ENCODE measurements around the gene BABAM2.

DNA sequence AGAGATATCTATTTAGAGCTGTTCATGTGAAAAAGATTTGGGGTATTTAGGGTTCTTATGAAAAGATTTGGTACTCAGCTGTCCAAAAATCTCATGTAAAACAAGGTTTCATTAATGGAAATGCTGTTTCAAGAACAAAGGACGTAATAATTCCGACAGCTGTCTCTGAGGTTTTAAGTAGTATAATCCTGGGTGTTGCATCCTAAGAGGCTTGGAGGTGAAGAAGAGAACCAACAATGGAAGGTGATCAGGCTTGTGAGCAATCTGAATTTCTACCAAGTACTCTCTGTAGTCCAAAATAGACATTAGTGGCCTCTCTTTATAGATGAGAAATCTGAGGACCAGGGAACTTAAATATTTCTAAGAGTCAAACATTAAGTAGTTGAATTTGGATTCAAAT lies 205.1 kb downstream of the BABAM2 start:
- TF ChIP-seq, protein P1, sequence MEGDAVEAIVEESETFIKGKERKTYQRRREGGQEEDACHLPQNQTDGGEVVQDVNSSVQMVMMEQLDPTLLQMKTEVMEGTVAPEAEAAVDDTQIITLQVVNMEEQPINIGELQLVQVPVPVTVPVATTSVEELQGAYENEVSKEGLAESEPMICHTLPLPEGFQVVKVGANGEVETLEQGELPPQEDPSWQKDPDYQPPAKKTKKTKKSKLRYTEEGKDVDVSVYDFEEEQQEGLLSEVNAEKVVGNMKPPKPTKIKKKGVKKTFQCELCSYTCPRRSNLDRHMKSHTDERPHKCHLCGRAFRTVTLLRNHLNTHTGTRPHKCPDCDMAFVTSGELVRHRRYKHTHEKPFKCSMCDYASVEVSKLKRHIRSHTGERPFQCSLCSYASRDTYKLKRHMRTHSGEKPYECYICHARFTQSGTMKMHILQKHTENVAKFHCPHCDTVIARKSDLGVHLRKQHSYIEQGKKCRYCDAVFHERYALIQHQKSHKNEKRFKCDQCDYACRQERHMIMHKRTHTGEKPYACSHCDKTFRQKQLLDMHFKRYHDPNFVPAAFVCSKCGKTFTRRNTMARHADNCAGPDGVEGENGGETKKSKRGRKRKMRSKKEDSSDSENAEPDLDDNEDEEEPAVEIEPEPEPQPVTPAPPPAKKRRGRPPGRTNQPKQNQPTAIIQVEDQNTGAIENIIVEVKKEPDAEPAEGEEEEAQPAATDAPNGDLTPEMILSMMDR (IDR thresholded peaks at IDR 0.05), result no peak
- no peak for TF ChIP-seq POLR2A (IDR thresholded peaks at IDR 0.05)
- TF ChIP-seq POLR2AphosphoS5 (IDR thresholded peaks at IDR 0.05), result no peak

Data from sigmoid colon (tissue), 4 donors.